SIG-M5 (cell line): ENCODE measurements around the gene KLHL1.

Experiments
- DNase-seq: peaks from one replicate; lab custom pipeline; 2025; lab: John Stamatoyannopoulos, UW

Gene KLHL1

GRCh38 chr13:69677343-69677742 lies 430.9 kb downstream of the KLHL1 start:
- no peak for DNase-seq

DNA sequence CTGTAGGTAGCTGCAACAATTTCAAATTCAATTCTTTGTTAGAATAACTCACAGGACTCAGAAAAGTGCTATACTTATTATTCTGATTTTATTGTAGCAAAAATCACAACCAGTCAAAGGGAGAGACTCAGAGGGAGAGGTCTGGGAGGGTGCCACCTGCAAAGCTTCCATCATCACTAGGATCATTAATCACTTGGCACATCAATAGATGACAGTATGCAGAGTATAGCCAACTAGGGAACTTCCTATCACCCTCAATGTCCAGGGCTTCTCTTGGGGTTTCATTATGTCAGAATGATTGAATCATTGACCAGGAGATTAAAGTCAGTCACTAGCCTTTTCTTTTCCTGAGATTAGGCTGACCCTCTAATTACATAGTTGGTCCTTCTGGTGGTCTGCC lies 432.0 kb downstream of the KLHL1 start:
- DNase-seq = no peak

- DNase-seq = no peak
Observed at GRCh38 chr13:69660155-69660554, 448.1 kb downstream of the KLHL1 start.

DNA sequence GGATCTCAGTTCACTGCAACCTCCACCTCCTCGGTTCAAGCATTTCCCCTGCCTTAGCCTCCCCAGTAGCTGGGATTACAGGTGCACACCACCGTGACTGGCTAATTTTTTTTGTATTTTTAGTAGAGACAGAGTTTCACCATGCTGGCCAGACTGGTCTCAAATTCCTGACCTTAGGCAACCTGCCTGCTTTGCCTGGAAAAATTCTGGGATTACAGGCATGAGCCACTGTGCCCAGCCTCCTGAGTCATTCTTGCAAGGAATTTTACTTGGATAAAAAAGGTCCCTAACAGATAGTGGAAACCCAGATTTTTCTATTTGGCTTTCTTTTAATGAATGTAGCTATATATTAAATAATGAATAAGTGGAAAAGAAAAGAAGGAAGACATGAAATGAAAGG lies 450.6 kb downstream of the KLHL1 start:
- DNase-seq = no peak

GRCh38 chr13:69654392-69654791 lies 453.9 kb downstream of the KLHL1 start:
- DNase-seq = no peak
